Motor neuron (in vitro differentiated cells): ENCODE data around the gene HELQ. TPM values are rescaled to one million over a fixed set of nuclear protein-coding genes. Genes with fewer than 3 reads are reported as not detected.

Source experiments
- ATAC-seq, 8 experiments: fragments of 200-7000 bp; cut with Tn5 transposase; replicated peaks in 6 of 8; 2 replicates each; pipeline ENCODE4 v1.8.0; 2021; ENCODE audit warnings: mild to moderate bottlenecking in 8 of 8, moderate library complexity in 8 of 8
- H3K27ac ChIP-seq, 2 donors: fragments of 250-450 bp; sonication (Bioruptor Pico); 2 replicates each; pipeline ENCODE4 v1.9.0; 2021; ENCODE audit warnings: antibody characterized with exemption in 2 of 2, mild to moderate bottlenecking in 2 of 2, moderate library complexity in 1 of 2
- H3K4me1 ChIP-seq, 2 donors: fragments of 250-450 bp; sonication (Bioruptor Pico); replicated peaks in 1 of 2; 2 replicates each; pipeline ENCODE4 v1.6.1; 2021; ENCODE audit warnings: antibody characterized with exemption in 2 of 2, mild to moderate bottlenecking in 2 of 2, moderate library complexity in 1 of 2
- H3K4me3 ChIP-seq, 5 donors: fragments of 250-450 bp; sonication (Bioruptor Pico); 2 replicates each; pipeline ENCODE4 v1.9.0; 2021; ENCODE audit warnings: antibody characterized with exemption in 5 of 5, mild to moderate bottlenecking in 5 of 5, moderate library complexity in 4 of 5
- WGBS, 10 experiments: fragments of 450-650 bp; shearing (Covaris generic); methylation state at CpG; one replicate each; pipeline ENCODE4 v1.0.0; 2022; 5-methylcytosine and 5-hydroxymethylcytosine counted together
- in situ Hi-C, 9 experiments: fragments of 400-800 bp; cut with MboI; loops; one replicate each; pipeline ENCODE4 v1.15.0; 2021; ENCODE audit warnings: low sequenced_read_pairs in 9 of 9, low pct_unique_long_range_greater_than_20kb in 2 of 9; ENCODE audit not compliant: unreplicated experiment in 9 of 9
- total RNA-seq, 8 experiments: library from RNA; unstranded; fragments of 300-600 nt; gene quantifications; 2 replicates each; pipeline versions ENCODE4 v1.2.3 to v1.2.4, GENCODE V29; 2022

HELQ gene
- total RNA-seq, 8 experiments from 2014 or later = 8.2 to 18.7 (median 11.0) TPM

DNA sequence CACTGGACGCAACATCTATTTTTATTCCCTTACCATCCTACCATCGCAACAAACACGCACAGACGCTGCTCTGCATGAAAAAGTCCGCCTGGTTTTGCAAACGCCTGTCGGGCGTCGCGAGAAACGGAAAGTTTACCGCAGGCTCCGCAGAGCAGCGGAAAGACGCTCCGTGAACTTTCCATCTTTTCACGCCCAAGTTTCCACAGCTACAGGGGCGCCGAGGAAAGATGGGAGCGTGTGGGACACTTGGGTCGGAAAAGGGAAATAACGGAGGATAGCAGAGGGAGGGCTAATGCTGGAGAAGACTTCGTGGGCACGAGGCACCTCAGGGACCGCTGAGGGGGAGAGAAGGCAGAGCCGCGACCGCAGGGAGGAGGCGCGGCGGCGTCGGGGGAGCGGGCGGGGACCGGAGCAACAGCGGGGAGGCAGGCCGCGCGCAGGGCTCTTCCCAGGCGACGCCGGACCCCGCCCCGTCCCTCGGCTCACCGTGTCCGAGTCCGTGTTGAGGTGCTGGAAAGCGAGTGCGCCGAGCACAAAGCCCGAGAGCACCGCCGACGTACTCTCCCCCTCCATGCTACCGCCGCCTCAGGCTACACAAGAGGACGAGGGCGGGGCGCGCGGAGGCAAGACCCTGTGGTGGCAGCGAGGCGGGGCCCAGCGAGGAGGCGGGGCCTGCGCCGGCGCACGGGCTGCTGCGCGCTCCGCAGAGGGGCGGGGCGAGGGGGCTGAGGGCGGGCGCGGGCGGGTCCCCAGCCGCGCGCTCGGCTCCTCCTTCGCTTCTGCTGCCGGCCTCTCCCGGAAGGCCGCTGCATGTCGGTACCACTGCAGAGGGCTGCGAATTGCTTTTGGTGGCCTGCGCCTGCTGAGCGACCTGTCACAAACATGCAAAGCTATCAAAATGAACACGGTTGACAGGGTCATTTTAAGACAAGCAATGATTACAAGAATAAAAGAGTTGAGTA lies 29.2 kb upstream of the HELQ start, which contains the start of gene ABRAXAS1:
Gene ABRAXAS1, minus strand, starts transcription at position 601 of the 962 bp plus-strand sequence. Its CDS starts 28 bp downstream, at position 573.
- peak; percentile 91 to 97 (median 96) for ATAC-seq
- 0 to 10% (median 2%) methylated on average over 1 to 22 of the region's 93 CpGs; no CpG with 5 or more reads in 3 of the 10 experiments for WGBS, 10 experiments
- peaks cover 2 to 5% of the 10 kb centered on the region in 2 donors for H3K4me1 ChIP-seq
- H3K27ac ChIP-seq = peak within 1 kb of the TSS; percentile 40 to 64
- in situ Hi-C loops = no loop called here
- H3K4me3 ChIP-seq = peak within 1 kb of the TSS; percentile 41 to 62 (median 50)

- Histone ChIP-seq H3K4me3 (no peak overlapping the region), H3K4me1 (no peaks in the 10 kb centered on the region), H3K27ac (no peak overlapping the region)
- in situ Hi-C loops = no loop called here
- no peak for ATAC-seq
- WGBS, 10 experiments = 100% methylated on average over 1 of the region's 2 CpGs; no CpG with 5 or more reads in 8 of the 10 experiments
Observed at GRCh38 chr4:83473966-83474365, 18.3 kb upstream of the HELQ start.

DNA sequence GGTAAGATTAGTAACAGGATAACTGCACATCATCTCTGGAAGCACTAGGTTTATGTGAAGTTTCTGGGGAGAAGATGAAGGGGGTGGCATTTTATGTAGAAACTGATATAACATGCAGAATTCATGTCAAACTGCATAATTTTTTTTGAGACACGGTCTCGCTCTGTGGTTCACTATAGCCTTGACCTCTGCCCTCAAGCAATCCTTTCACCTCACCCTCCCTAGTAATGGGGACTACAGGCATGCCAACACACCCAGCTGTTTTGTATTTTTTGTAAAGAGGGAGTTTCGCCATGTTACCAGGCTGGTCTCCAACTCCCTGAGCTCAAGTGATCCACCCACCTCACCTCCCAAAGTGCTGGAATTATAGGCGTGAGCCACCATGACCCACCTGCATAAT lies 17.8 kb upstream of the HELQ start:
- in situ Hi-C loops = no loop called here
- no peak overlapping the region for H3K27ac ChIP-seq
- 50 to 100% (median 100%) methylated on average over 1 to 2 of the region's 4 CpGs; no CpG with 5 or more reads in 3 of the 10 experiments for WGBS, 10 experiments
- H3K4me1 ChIP-seq = no peaks in the 10 kb centered on the region
- no peak overlapping the region for H3K4me3 ChIP-seq
- ATAC-seq = peak in 1 of 8 experiments; percentile 79

DNA sequence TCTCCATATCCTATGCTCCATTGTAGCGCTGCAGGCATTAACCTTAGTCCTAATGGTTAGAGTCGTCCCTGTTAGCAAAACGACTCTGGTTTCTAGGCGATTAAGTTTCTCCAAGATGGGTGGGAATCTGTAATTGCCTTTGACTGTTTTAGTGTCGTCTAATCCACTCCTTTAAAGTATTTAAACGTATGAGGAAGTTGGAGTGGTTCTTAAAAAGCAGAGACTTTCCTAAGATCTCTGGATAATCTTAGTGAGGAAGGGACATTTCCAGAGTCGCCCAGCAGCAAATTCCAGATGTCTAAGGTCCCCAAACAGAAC lies 520 bp upstream of the HELQ start:
- Histone ChIP-seq H3K27ac (peak overlapping the region; percentile 61 to 87), H3K4me3 (peak overlapping the region; percentile 51 to 99 (median 72)), H3K4me1 (peaks cover 10 to 14% of the 10 kb centered on the region in 2 donors)
- 0 to 6% (median 0%) methylated on average over 1 to 7 of the region's 7 CpGs; no CpG with 5 or more reads in 1 of the 10 experiments for WGBS, 10 experiments
- in situ Hi-C loops = no loop called here
- no peak for ATAC-seq

DNA sequence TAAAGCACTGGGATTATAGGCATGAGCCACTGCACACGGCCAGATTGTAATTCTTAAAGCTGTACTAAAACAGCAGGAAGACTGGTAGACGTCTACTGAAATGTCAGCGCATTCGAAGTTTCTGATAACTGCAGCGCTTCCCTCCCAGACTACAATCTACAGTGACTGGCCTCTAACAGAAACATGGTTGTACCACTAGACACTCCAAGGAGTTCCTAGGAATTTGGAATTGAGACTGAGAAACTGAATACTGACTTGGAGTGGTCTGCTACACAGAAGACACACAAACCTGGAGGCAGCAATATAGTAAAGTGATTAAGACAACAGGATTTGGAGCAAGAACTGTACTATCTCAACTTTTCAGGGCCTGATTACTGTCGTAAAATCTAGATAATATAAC lies 937 bp downstream of the HELQ start:
- Histone ChIP-seq H3K4me3 (peak overlapping the region; percentile 51 to 99 (median 72)), H3K4me1 (peaks cover 10 to 14% of the 10 kb centered on the region in 2 donors), H3K27ac (no peak overlapping the region)
- no peak for ATAC-seq
- in situ Hi-C loops = no loop called here
- WGBS, 10 experiments = 8 to 83% (median 57%) methylated on average over 1 to 6 of the region's 6 CpGs; no CpG with 5 or more reads in 1 of the 10 experiments

DNA sequence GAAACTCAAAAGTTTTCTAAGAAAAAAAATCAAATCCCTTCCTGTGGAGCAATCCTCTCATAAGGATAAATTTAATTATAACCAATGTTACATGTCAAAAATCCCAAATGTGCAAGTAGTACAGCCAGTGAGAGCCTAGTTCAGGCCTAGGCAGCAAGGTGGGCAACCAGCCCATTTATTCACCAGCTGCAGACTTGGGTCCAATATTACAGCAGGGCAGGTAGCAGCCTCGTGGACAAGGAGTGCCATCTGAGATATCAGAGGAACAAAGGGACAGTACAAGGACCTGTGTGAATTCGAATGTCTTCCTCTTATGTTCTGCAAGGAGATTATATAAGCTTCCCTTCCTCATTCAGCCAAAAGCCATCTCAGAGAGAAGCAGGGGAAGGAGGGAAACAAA lies 6.6 kb downstream of the HELQ start:
- peaks cover 0 to 3% of the 10 kb centered on the region in 2 donors for H3K4me1 ChIP-seq
- no peak for ATAC-seq
- H3K4me3 ChIP-seq = no peak overlapping the region
- no peak overlapping the region for H3K27ac ChIP-seq
- 40 to 90% (median 63%) methylated on average over 1 to 2 of the region's 2 CpGs; no CpG with 5 or more reads in 5 of the 10 experiments for WGBS, 10 experiments
- in situ Hi-C loops = no loop called here

DNA sequence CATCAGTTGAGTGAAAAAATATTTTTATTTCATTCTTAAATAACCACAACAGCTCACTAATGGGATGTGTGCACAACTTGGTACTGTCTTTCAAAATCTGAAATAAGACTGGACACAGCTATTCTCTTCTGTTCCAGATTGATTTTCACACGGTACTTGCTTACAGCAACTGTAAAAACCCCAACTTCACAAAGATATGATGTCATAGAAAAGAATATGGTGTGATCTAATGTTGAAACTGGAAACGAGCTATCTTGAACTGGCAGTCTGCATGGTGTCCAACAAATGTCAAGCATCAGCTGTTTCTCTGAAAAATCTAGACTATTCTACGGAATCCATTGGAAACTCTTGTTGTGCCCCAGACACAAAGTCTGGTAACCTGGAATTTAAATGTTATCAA lies 14.7 kb downstream of the HELQ start:
- H3K4me3 ChIP-seq = no peak overlapping the region
- 47 to 100% (median 84%) methylated on average over 1 to 3 of the region's 3 CpGs for WGBS, 10 experiments
- in situ Hi-C loops = no loop called here
- no peaks in the 10 kb centered on the region for H3K4me1 ChIP-seq
- ATAC-seq = no peak
- H3K27ac ChIP-seq = no peak overlapping the region

GRCh38 chr4:83440148-83440814 lies 15.3 kb downstream of the HELQ start:
- H3K4me1 ChIP-seq = no peaks in the 10 kb centered on the region
- no peak overlapping the region for H3K27ac ChIP-seq
- 25 to 100% (median 100%) methylated on average over 1 of the region's 1 CpG; no CpG with 5 or more reads in 1 of the 10 experiments for whole genome bisulfite sequencing, 10 experiments
- no peak overlapping the region for H3K4me3 ChIP-seq
- in situ Hi-C loops = no loop called here
- no peak for ATAC-seq

- H3K4me3 ChIP-seq = no peak overlapping the region
- no peak for ATAC-seq
- no peak overlapping the region for H3K27ac ChIP-seq
- H3K4me1 ChIP-seq = no peaks in the 10 kb centered on the region
- in situ Hi-C loops = no loop called here
Observed at GRCh38 chr4:83438719-83439118, 16.9 kb downstream of the HELQ start.

GRCh38 chr4:83436680-83437079 lies 18.9 kb downstream of the HELQ start:
- Histone ChIP-seq H3K4me3 (no peak overlapping the region), H3K4me1 (no peaks in the 10 kb centered on the region), H3K27ac (no peak overlapping the region)
- WGBS, 10 experiments = 88 to 100% (median 95%) methylated on average over 2 to 4 of the region's 4 CpGs; no CpG with 5 or more reads in 1 of the 10 experiments
- in situ Hi-C loops = no loop called here
- no peak for ATAC-seq

- Histone ChIP-seq H3K4me3 (no peak overlapping the region), H3K4me1 (no peaks in the 10 kb centered on the region), H3K27ac (no peak overlapping the region)
- 83 to 100% (median 100%) methylated on average over 1 of the region's 1 CpG; no CpG with 5 or more reads in 2 of the 10 experiments for WGBS, 10 experiments
- no peak for ATAC-seq
- in situ Hi-C loops = no loop called here
Observed at GRCh38 chr4:83431200-83431599, 24.4 kb downstream of the HELQ start.

GRCh38 chr4:83418211-83418610 lies 37.4 kb downstream of the HELQ start:
- in situ Hi-C loops = no loop called here
- Histone ChIP-seq H3K27ac (no peak overlapping the region), H3K4me1 (no peaks in the 10 kb centered on the region), H3K4me3 (no peak overlapping the region)
- ATAC-seq = no peak

DNA sequence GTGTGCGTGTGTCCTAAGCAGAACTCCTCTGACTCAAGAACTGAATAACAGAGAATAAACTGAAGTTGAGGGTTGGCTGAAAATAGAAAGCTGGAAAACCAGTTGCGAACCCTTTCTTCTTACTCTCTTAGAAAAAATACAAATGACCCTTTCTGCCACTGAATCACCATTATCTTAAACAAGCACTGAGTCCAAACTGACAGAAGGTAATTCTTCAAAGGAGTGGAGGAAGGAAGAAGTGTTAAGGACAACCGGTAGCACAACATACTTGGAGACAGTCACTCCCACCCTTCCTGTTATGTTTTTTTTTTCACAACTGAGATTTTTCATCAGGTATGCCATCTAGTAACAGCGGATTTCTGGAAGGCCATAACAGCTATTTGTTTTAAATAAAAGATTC lies 38.1 kb downstream of the HELQ start:
- WGBS, 10 experiments = 87 to 100% (median 93%) methylated on average over 1 to 3 of the region's 4 CpGs; no CpG with 5 or more reads in 1 of the 10 experiments
- in situ Hi-C loops = no loop called here
- no peak overlapping the region for H3K27ac ChIP-seq
- no peaks in the 10 kb centered on the region for H3K4me1 ChIP-seq
- no peak for ATAC-seq
- no peak overlapping the region for H3K4me3 ChIP-seq
